Activated CD8-positive, alpha-beta T cell treated with anti-CD3 and anti-CD28 coated beads for 36 hours (primary cell): ENCODE measurements around the gene CTAGE1. TPM values are rescaled to one million over a fixed set of nuclear protein-coding genes. Genes with fewer than 3 reads are reported as not detected.

Experiments
- ATAC-seq: fragments of 200-7000 bp; cut with Tn5 transposase; one replicate; pipeline ENCODE4 v1.10.0; 2021; ENCODE audit warnings: mild to moderate bottlenecking, moderate library complexity
- CTCF ChIA-PET: fragments of 350-600 bp; sonication (Branson Sonifier 250); formaldehyde crosslinking; loops from one replicate; lab custom pipeline; 2021; ENCODE audit warnings: antibody characterized with exemption; lab: Charles Lee
- POLR2A ChIA-PET: fragments of 350-600 bp; sonication (Branson Sonifier 250); formaldehyde crosslinking; loops from one replicate; lab custom pipeline; 2021; ENCODE audit warnings: antibody characterized with exemption; lab: Charles Lee
- DNase-seq: peaks from one replicate; pipeline ENCODE4 v3.0.0-alpha.2; 2020
- H3K27ac Mint-ChIP-seq: one replicate; pipeline ENCODE4 v1.8.0; 2021; ENCODE audit warnings: mild to moderate bottlenecking, mixed read lengths
- H3K27me3 Mint-ChIP-seq: one replicate; pipeline ENCODE4 v1.8.0; 2021; ENCODE audit warnings: mixed read lengths
- H3K36me3 Mint-ChIP-seq: one replicate; pipeline ENCODE4 v1.8.0; 2021; ENCODE audit warnings: low read depth, mixed read lengths
- H3K4me1 Mint-ChIP-seq: one replicate; pipeline ENCODE4 v1.8.0; 2021; ENCODE audit warnings: low read depth, mixed read lengths
- H3K4me3 Mint-ChIP-seq: one replicate; pipeline ENCODE4 v1.8.0; 2021; ENCODE audit warnings: mild to moderate bottlenecking, moderate library complexity, mixed read lengths
- H3K9me3 Mint-ChIP-seq: one replicate; pipeline ENCODE4 v1.8.0; 2021; ENCODE audit warnings: mixed read lengths
- intact Hi-C: fragments of 100-400 bp; cut with micrococcal nuclease; formaldehyde crosslinking; loops from one replicate; pipeline ENCODE4 v1.10.0; 2022
- total RNA-seq, 2 experiments: library from RNA; stranded (reverse); gene quantifications; one replicate each; pipeline ENCODE4 v1.2.3, GENCODE V29; 2021
- TF ChIP-seq, protein P1 (sequence below): fragments of 200-600 bp; IDR thresholded peaks from one replicate; pipeline ENCODE4 v1.8.0; 2022; ENCODE audit warnings: antibody characterized with exemption, mild to moderate bottlenecking

CTAGE1 gene
- total RNA-seq, 2 experiments from 2014 or later, result not detected

- Mint-ChIP-seq H3K4me1 (peaks cover 8% of the 10 kb centered on the region), H3K4me3 (no peak overlapping the region), H3K36me3 (no peaks in the 10 kb centered on the region), H3K9me3 (no peaks in the 10 kb centered on the region), H3K27ac (no peak overlapping the region), H3K27me3 (no peaks in the 10 kb centered on the region)
- DNase-seq (no peak), ATAC-seq (no peak)
- TF ChIP-seq, protein P1, sequence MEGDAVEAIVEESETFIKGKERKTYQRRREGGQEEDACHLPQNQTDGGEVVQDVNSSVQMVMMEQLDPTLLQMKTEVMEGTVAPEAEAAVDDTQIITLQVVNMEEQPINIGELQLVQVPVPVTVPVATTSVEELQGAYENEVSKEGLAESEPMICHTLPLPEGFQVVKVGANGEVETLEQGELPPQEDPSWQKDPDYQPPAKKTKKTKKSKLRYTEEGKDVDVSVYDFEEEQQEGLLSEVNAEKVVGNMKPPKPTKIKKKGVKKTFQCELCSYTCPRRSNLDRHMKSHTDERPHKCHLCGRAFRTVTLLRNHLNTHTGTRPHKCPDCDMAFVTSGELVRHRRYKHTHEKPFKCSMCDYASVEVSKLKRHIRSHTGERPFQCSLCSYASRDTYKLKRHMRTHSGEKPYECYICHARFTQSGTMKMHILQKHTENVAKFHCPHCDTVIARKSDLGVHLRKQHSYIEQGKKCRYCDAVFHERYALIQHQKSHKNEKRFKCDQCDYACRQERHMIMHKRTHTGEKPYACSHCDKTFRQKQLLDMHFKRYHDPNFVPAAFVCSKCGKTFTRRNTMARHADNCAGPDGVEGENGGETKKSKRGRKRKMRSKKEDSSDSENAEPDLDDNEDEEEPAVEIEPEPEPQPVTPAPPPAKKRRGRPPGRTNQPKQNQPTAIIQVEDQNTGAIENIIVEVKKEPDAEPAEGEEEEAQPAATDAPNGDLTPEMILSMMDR, result no peak
- ChIA-PET POLR2A (no interaction called here), CTCF (no interaction called here)
- intact Hi-C loops, result no loop called here
These were observed 49.7 kb downstream of the CTAGE1 start for GRCh38 chr18:22368021-22368420.

DNA sequence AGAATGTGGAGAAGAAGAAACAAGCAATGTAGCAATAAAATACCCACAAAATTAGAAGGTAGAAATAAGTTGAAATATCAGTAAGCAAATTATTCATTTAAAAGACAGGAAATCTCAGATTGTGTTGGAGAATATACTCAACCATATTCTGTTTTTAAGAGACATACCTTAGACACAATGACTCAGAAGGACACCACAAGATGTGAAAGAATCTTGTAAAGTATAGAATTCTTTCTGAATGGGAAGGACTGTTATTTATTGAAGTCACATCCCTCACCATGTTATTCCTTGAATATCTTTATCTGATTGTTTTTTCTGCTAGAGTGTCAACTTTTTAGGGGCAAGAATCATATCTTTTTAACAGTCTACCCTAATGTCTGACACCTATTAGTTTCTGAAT is 50.4 kb downstream of the CTAGE1 start:
- peaks cover 8% of the 10 kb centered on the region for H3K4me1 Mint-ChIP-seq
- no peaks in the 10 kb centered on the region for H3K9me3 Mint-ChIP-seq
- CTCF ChIA-PET, result no interaction called here

GRCh38 chr18:22363867-22364463 is 53.8 kb downstream of the CTAGE1 start:
- Mint-ChIP-seq H3K9me3 (no peaks in the 10 kb centered on the region), H3K27me3 (no peaks in the 10 kb centered on the region), H3K36me3 (no peaks in the 10 kb centered on the region), H3K27ac (no peak overlapping the region), H3K4me3 (no peak overlapping the region), H3K4me1 (peaks cover 3% of the 10 kb centered on the region)
- intact Hi-C loops, result no loop called here
- ATAC-seq, result no peak
- TF ChIP-seq, protein P1, result no peak
- POLR2A ChIA-PET, result no interaction called here
- CTCF ChIA-PET, result no interaction called here
- DNase-seq, result no peak

More for the DNA sequence above, 50.4 kb downstream of the CTAGE1 start:
- no peak overlapping the region for H3K27ac Mint-ChIP-seq
- H3K4me3 Mint-ChIP-seq, result no peak overlapping the region
- intact Hi-C loops, result no loop called here
- ATAC-seq (no peak), DNase-seq (no peak)
- POLR2A ChIA-PET, result no interaction called here
- no peaks in the 10 kb centered on the region for H3K36me3 Mint-ChIP-seq
- TF ChIP-seq, protein P1, result no peak
- no peaks in the 10 kb centered on the region for H3K27me3 Mint-ChIP-seq

Other genes with a start within 250 kb of the CTAGE1 start
- gene GATA6, start 248.3 kb downstream of the CTAGE1 start, total RNA-seq, result not detected